Mesenchymal stem cell (in vitro differentiated cells and primary cell): ENCODE measurements around the gene MIER3.

ENCODE experiments used
- DNase-seq: peaks from one replicate; pipeline ENCODE4 v3.0.0-alpha.2; 2013
- H2AFZ ChIP-seq: one replicate; pipeline ENCODE4 v1.6.1; 2013; ENCODE audit warnings: low read depth, mild to moderate bottlenecking, control low read depth, inconsistent platforms, low read length, moderate library complexity
- H2AK5ac ChIP-seq: 2 replicates; pipeline ENCODE4 v1.6.1; 2013; ENCODE audit warnings: low read length, moderate library complexity, mild to moderate bottlenecking, inconsistent platforms; ENCODE audit not compliant: severe bottlenecking
- H2BK120ac ChIP-seq: one replicate; pipeline ENCODE4 v1.6.1; 2013; ENCODE audit warnings: low read depth, mild to moderate bottlenecking, inconsistent platforms, low read length, moderate library complexity
- H2BK12ac ChIP-seq, 2 experiments: one replicate each; pipeline ENCODE4 v1.6.1; 2013; ENCODE audit warnings: inconsistent platforms in 2 of 2, low read length in 2 of 2, mild to moderate bottlenecking in 2 of 2, moderate library complexity in 2 of 2, control low read depth in 1 of 2
- H2BK15ac ChIP-seq: one replicate; pipeline ENCODE4 v1.6.1; 2013; ENCODE audit warnings: mild to moderate bottlenecking, low read depth, inconsistent platforms; ENCODE audit not compliant: poor library complexity, severe bottlenecking
- H2BK5ac ChIP-seq: 2 replicates; pipeline ENCODE4 v1.6.1; 2013; ENCODE audit warnings: low read depth, mild to moderate bottlenecking, low read length, control low read depth, inconsistent platforms; ENCODE audit not compliant: poor library complexity, severe bottlenecking
- H3K14ac ChIP-seq, 2 experiments: one replicate each; pipeline ENCODE4 v1.6.1; 2013; ENCODE audit warnings: inconsistent platforms in 2 of 2, low read length in 2 of 2, control low read depth in 1 of 2, mild to moderate bottlenecking in 1 of 2, moderate library complexity in 1 of 2
- H3K18ac ChIP-seq, 2 experiments: one replicate each; pipeline ENCODE4 v1.6.1; 2013; ENCODE audit warnings: inconsistent platforms in 2 of 2, low read length in 2 of 2, control low read depth in 1 of 2, low read depth in 1 of 2, mild to moderate bottlenecking in 1 of 2
- H3K23ac ChIP-seq, 2 experiments: one replicate each; pipeline ENCODE4 v1.6.1; 2013; ENCODE audit warnings: inconsistent platforms in 2 of 2, low read length in 2 of 2, mild to moderate bottlenecking in 2 of 2, moderate library complexity in 2 of 2, control low read depth in 1 of 2
- H3K27ac ChIP-seq: 2 replicates; pipeline ENCODE4 v1.5.1; 2013; ENCODE audit warnings: mild to moderate bottlenecking, moderate library complexity, low read length, control low read depth, inconsistent platforms; ENCODE audit not compliant: poor library complexity, severe bottlenecking
- H3K27me3 ChIP-seq, 2 experiments: 2 replicates each; pipeline versions ENCODE4 v1.6.1 to v1.7.0; 2013; ENCODE audit warnings: low read length in 2 of 2, mild to moderate bottlenecking in 2 of 2, moderate library complexity in 2 of 2, control low read depth in 1 of 2, inconsistent platforms in 1 of 2; ENCODE audit not compliant: control insufficient read depth in 1 of 2, insufficient read depth in 1 of 2
- H3K36me3 ChIP-seq, 2 experiments: 2 replicates each; pipeline versions ENCODE4 v1.6.1 to v1.7.0; 2013; ENCODE audit warnings: low read length in 2 of 2, control low read depth in 1 of 2, inconsistent platforms in 1 of 2, low read depth in 1 of 2, mild to moderate bottlenecking in 1 of 2; ENCODE audit not compliant: insufficient read depth in 2 of 2, control insufficient read depth in 1 of 2
- H3K4ac ChIP-seq, 2 experiments: one replicate each; pipeline ENCODE4 v1.6.1; 2013; ENCODE audit warnings: inconsistent platforms in 2 of 2, low read length in 2 of 2, mild to moderate bottlenecking in 2 of 2, moderate library complexity in 2 of 2, control low read depth in 1 of 2, low read depth in 1 of 2
- H3K4me1 ChIP-seq: 2 replicates; pipeline ENCODE4 v1.6.1; 2013; ENCODE audit warnings: low read depth, low read length, control low read depth; ENCODE audit not compliant: control insufficient read depth, insufficient read depth
- H3K4me2 ChIP-seq: 2 replicates; pipeline ENCODE4 v1.6.1; 2013; ENCODE audit warnings: low read length, mild to moderate bottlenecking, inconsistent platforms; ENCODE audit not compliant: poor library complexity, severe bottlenecking
- H3K4me3 ChIP-seq, 2 experiments: 2 replicates each; pipeline versions ENCODE4 v1.5.1 to v1.7.0; 2013; ENCODE audit warnings: low read length in 2 of 2, mild to moderate bottlenecking in 2 of 2, control low read depth in 1 of 2, low read depth in 1 of 2; ENCODE audit not compliant: insufficient read depth in 1 of 2
- H3K79me1 ChIP-seq: replicated peaks from 2 replicates; pipeline ENCODE4 v1.6.1; 2013; ENCODE audit warnings: mild to moderate bottlenecking, control low read depth, low read length, inconsistent platforms; ENCODE audit not compliant: poor library complexity, severe bottlenecking
- H3K9ac ChIP-seq: 2 replicates; pipeline ENCODE4 v1.7.0; 2013; ENCODE audit warnings: mild to moderate bottlenecking, low read length, moderate library complexity
- H3K9me3 ChIP-seq: 2 replicates; pipeline ENCODE4 v1.7.0; 2013; ENCODE audit warnings: mild to moderate bottlenecking, low read length; ENCODE audit not compliant: control insufficient read depth
- H4K8ac ChIP-seq: one replicate; pipeline ENCODE4 v1.6.1; 2013; ENCODE audit warnings: inconsistent platforms, mild to moderate bottlenecking, low read length, moderate library complexity
- H4K91ac ChIP-seq: one replicate; pipeline ENCODE4 v1.6.1; 2013; ENCODE audit warnings: mild to moderate bottlenecking, low read length, inconsistent platforms
- WGBS: methylation state at CpG from one replicate; pipeline ENCODE4 v1.1.7; 2013; ENCODE audit warnings: mixed read lengths; 5-methylcytosine and 5-hydroxymethylcytosine counted together

The MIER3 gene

DNA sequence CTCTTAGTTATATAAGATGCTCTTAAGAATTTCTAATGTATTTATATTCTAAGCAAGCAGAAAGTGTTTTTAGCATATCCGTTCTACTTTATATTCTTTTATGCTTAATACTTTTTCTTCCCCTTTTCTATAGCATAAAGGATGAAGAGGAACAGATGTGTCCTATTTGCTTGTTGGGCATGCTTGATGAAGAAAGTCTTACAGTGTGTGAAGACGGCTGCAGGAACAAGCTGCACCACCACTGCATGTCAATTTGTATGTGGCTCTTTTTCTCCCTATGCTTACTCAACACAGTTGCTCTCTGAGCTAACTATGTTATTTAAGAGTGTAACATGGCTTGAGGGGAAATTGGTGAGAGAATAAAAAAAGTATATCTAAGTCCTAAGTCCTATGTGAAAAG, 80.1 kb downstream of the MIER3 start:
- Histone ChIP-seq H3K4me1 (peaks cover 2% of the 10 kb centered on the region), H3K36me3 (peaks cover 8 to 27% of the 10 kb centered on the region in 2 experiments), H4K91ac (no peak overlapping the region), H3K4me2 (no peak overlapping the region), H3K9ac (no peak overlapping the region), H2BK120ac (no peak overlapping the region), H2AFZ (no peak overlapping the region), H4K8ac (no peak overlapping the region), H3K4ac (no peak overlapping the region), H2AK5ac (no peak overlapping the region), H3K79me1 (peaks cover 12% of the 10 kb centered on the region), H3K23ac (no peak overlapping the region), H3K27ac (no peak overlapping the region), H3K9me3 (no peaks in the 10 kb centered on the region), H2BK12ac (no peak overlapping the region), H3K27me3 (no peaks in the 10 kb centered on the region), H3K14ac (no peak overlapping the region), H2BK15ac (no peak overlapping the region), H2BK5ac (no peak overlapping the region), H3K4me3 (no peak overlapping the region), H3K18ac (no peak overlapping the region)
- DNase-seq, result no peak
- 100% methylated on average over 1 of the region's 2 CpGs for WGBS
